Measurements from ENCODE around the gene PLD3.
A peak's percentile ranks its signal among the peaks of the same experiment; 100 is the strongest.

Gene PLD3

DNA sequence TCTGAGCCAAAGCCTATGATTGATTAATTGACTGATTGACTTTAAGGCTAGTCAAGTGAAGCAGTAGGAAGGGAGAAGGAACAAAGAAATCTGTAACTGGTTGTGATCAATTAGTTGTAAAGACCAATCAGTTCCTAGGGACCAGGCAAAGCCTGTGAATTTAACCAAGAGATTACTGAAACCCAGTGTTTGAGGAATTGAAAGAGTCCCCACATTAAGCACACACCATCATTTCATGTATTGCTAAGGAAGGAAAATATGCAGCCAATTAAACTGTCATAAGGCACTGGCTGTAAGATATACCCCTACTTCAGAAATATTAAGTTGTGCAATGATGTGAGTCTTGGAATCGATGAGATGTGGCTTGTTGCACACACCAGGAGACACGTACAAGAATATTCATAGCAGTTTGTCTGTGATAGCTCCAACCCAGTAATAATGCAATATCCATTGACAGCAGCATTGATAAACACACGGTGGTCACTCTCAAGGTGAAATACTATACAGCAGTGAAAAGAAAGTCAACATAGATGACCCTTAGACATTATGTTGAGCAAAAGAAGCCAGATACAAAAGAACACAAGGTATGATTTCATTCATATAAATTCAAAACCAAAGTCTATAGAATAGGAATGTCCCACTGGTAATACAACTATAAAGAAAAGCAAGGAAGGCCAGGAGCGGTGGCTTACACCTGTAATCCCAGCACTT lies 9.3 kb upstream of the PLD3 start:
- DNase-seq, result no peak
- Mint-ChIP-seq H3K27ac (peak overlapping the region; percentile 45), H3K27me3 (no peaks in the 10 kb centered on the region), H3K36me3 (peaks cover 30 to 43% of the 10 kb centered on the region in 2 donors), H3K4me3 (no peak overlapping the region), H3K4me1 (peaks cover 9 to 18% of the 10 kb centered on the region in 2 donors), H3K9me3 (no peaks in the 10 kb centered on the region)
- no peak for ATAC-seq (replicated peaks)

DNA sequence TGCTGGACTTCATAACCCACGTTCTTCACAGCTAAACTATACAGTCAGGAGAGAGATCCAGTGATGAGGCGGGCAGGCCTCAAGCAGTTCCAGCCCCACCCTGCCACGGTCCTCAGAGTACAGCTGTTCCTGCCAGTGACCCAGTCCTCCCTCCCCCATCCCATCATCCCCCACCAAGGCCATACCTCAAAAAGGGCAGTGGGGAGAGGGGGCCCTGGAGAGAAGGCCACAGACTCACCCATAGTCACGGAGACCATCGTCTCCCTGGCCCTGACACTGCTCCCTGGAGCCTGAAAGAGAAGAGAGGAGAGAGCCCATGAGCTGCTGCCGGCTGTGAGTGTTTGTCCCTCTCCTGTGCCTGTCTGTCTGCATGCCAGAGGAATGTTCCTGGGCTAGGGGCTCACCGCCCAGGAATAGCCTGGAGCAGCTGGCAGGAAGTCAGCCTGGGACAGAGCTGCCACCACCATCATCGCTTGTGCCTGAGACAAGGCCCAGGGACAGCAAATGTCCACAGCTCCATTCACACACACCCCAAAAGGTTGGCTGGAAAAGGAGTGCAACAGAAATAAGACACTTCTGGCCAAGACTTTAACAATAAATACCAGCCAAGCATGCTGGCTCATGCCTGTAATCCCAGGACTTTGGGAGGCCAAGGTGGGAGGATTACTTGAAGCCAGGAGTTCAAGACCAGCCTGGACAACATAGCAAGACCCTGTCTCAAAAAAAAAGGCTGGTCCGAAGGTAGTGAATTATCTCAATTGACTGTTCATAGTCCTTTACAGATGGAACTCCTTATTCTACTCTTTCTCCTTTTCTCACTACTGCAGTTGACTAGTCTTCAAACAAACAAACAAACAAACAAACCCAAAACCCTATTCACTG lies 6.7 kb upstream of the PLD3 start:
- Mint-ChIP-seq H3K27ac (peak overlapping the region; percentile 42), H3K4me1 (peaks cover 11 to 20% of the 10 kb centered on the region in 2 donors)

DNA sequence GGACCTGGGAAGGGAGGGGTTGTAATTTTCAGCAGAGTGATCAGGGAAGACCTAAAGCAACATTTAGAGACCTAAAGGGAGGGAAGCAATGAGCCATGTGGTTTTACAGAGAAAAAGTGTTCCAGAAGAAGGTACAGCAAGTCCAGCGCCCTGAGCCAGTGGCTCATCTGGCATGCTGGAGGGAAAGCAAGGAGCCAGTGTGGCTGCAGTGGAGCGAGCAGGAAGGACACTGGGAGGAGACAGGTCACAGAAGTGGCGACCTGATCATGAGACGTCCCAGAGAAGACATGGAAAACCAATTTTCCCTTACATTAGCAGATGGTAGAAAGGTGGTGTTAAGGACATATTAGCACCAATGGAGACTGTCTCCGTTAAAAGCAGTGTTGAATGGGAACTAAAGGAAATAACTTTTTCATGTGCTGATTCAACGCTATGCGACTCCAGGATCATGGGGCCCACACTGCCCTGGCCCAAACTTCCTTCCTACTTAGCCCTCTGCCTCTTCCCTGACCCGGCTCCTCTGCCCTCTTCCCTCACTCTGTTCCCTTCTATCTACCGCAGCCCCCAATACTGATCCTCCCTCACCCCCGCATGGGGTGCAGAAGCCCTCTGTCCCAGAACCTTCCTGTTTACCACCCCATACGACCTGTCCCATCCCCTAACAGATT lies 5.7 kb upstream of the PLD3 start:
- peaks cover 14 to 29% of the 10 kb centered on the region in 2 donors for H3K36me3 Mint-ChIP-seq

More for the DNA sequence above, 6.7 kb upstream of the PLD3 start:
- DNase-seq (no peak), ATAC-seq (replicated peaks) (no peak)
- H3K9me3 Mint-ChIP-seq, result no peaks in the 10 kb centered on the region
- H3K36me3 Mint-ChIP-seq, result peaks cover 18 to 29% of the 10 kb centered on the region in 2 donors
- H3K27me3 Mint-ChIP-seq, result no peaks in the 10 kb centered on the region
- H3K4me3 Mint-ChIP-seq, result no peak overlapping the region

DNA sequence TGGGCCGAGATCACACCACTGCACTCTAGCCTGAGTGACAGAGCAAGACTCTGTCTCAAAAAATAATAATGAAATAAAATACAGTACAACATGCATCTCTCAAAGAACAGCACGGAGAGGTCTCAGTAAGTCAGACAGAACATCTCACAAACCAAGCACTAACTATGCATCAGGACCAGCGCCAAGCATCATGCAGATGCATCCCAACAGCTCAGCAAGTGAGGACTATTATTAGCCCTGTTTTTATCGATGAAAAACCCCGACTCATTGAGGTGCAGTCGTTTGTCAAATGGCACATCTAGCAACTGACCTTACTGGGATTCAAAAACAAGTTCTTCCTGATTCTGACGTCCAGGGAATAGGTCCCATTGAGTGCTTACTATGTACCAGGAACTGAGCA lies 4.1 kb upstream of the PLD3 start:
- H3K4me3 Mint-ChIP-seq, result no peak overlapping the region
- DNase-seq, result no peak
- no peak overlapping the region for H3K27ac Mint-ChIP-seq
- H3K4me1 Mint-ChIP-seq, result peaks cover 9 to 26% of the 10 kb centered on the region in 2 donors
- H3K9me3 Mint-ChIP-seq, result no peaks in the 10 kb centered on the region
- H3K27me3 Mint-ChIP-seq, result no peaks in the 10 kb centered on the region
- peaks cover 9 to 22% of the 10 kb centered on the region in 2 donors for H3K36me3 Mint-ChIP-seq
- ATAC-seq (replicated peaks), result no peak

More for the DNA sequence above, 5.7 kb upstream of the PLD3 start:
- no peaks in the 10 kb centered on the region for H3K9me3 Mint-ChIP-seq
- DNase-seq, result no peak
- H3K4me1 Mint-ChIP-seq, result peaks cover 12 to 29% of the 10 kb centered on the region in 2 donors
- no peak for ATAC-seq (replicated peaks)
- no peak overlapping the region for H3K27ac Mint-ChIP-seq
- no peak overlapping the region for H3K4me3 Mint-ChIP-seq
- no peaks in the 10 kb centered on the region for H3K27me3 Mint-ChIP-seq

DNA sequence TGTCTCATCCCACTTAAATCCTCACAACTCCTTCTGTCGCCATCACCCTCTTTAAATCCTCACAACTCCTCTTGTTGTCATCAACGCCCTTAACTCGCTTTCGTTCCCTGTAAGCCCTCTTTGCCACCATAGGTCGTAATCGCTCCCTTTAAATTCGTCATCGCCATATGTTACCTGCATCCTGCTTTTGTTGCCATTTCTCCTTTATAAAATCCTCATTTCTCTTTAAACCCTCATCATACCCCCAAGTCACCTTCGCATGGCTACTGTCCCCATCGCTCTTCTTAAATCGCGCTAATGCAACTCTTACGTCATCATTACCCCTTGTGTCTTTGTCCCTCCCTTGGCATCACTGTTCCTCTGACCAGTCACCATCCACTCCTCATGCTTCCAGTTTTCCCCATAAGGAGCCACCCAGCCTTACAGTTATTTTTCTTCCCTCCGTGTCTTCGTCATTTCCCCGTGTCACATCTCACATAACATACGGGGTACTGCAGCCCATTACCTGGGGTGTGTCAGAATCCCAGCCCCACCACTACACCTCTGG lies 539 bp downstream of the PLD3 start:
- DNase-seq (no peak), ATAC-seq (replicated peaks) (no peak)
- peak overlapping the region; percentile 44 for H3K27ac Mint-ChIP-seq
- peaks cover 12 to 30% of the 10 kb centered on the region in 2 donors for H3K4me1 Mint-ChIP-seq
- H3K36me3 Mint-ChIP-seq, result peaks cover 6 to 10% of the 10 kb centered on the region in 2 donors
- no peaks in the 10 kb centered on the region for H3K27me3 Mint-ChIP-seq
- H3K4me3 Mint-ChIP-seq, result peak overlapping the region; percentile 81 to 87
- no peaks in the 10 kb centered on the region for H3K9me3 Mint-ChIP-seq

DNA sequence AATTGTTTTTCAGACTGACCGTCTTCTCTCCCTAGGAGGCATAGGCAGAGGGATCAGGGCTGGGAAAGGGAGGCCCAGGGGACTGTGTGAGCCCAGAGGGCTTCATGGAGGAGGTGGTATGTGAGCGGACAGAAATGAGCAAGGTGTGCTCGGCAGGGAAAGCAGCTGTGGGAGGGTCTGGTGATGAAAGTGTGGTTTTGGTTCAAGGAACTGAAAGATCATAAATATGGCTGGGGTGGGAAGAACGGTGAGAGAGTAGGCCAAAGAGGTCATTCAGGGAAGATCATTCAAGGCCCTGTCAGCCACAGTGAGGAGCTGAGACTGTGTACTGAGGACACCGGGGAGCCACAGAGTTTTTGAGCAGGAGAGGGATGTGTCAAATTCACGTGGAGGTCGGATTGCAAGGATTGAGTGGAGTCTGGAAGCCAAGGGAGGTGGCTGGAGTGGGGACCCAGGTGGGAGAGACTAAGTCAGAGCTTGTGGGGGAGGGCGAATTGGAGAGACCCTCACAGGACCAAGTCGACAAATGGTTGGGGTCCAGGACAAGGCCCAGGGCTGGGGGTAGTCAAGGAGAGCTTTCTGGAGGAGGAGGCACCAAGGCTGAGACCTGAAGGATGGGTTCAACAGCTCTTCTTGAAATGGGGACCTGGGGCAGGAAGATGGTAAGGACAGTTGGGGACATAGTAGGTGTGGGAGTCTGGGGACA lies 7.6 kb downstream of the PLD3 start:
- Mint-ChIP-seq H3K27me3 (no peaks in the 10 kb centered on the region), H3K4me3 (peak overlapping the region; percentile 68 to 69), H3K4me1 (peaks cover 35% of the 10 kb centered on the region in 2 donors), H3K36me3 (peaks cover 22 to 34% of the 10 kb centered on the region in 2 donors), H3K27ac (peak overlapping the region; percentile 31), H3K9me3 (no peaks in the 10 kb centered on the region)
- ATAC-seq (replicated peaks) (peak; percentile 57 to 63), DNase-seq (peak; percentile 24)

DNA sequence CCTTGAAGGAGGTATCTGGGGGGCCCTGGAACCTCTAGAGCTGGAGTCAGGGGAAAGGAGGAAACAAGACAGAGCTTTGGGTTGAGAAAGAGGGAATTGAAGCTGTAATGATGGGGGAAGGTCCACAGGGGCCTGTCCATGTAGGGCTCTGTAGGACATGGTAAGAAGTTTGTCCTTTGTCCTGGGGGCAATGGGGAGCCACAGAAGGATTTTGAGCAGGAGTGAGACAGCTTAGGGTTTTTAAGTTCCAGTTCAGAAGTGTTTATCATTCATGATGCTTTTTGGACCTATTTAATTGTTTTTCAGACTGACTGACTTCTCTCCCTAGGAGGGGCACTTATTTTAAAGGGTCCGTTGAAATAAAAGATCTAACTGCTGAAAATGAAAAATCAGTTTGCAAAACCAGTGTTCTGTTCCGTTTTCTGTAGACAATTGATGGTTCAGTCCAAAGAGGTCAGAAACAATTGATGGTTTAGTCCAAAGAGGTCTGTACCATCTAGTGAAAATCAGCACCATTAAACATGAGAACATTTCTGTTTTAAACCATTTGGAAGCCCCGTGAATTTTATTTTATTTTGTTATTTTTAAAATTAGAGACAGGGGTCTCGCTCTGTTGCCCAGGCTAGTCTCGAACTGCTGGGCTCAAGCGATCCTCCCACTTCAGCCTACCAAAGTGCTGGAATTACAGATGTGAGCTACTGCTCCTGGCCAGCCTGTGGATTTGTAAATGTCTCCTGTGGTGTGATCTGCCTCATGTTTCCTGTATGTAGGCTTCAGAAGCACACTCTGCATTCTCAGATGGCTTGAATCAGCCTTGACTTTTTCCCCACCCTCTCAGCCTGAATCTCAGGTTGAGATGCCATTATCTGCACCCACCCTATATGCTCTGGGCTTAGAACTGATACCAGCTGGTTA lies 8.4 kb downstream of the PLD3 start:
- DNase-seq, result no peak
- ATAC-seq (replicated peaks), result no peak
- peaks cover 35 to 39% of the 10 kb centered on the region in 2 donors for H3K4me1 Mint-ChIP-seq
- no peak overlapping the region for H3K27ac Mint-ChIP-seq
- H3K4me3 Mint-ChIP-seq, result peak overlapping the region; percentile 27 to 69
- no peaks in the 10 kb centered on the region for H3K27me3 Mint-ChIP-seq
- H3K9me3 Mint-ChIP-seq, result no peaks in the 10 kb centered on the region
- H3K36me3 Mint-ChIP-seq, result peaks cover 27 to 36% of the 10 kb centered on the region in 2 donors

DNA sequence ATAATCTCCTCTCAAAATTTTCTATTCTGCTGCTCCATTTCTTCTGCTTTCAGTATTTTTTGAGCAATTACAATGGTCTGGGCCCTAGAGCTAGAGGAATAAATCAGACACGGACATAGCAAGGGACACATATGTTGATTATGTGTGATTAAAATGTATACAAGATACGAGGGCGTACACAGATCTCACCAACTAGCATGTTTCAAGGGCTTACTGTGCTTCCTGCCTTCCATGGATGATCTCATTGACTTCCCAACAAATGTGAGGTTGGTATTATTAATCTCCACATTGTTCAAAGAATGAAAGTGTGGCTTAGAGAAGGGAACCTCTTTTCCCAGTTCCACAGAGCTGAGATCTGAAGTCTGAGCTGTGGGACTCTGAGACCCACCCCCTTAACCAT lies 9.1 kb downstream of the PLD3 start:
- no peak overlapping the region for H3K4me3 Mint-ChIP-seq
- ATAC-seq (replicated peaks) (no peak), DNase-seq (no peak)
- no peak overlapping the region for H3K27ac Mint-ChIP-seq
- H3K4me1 Mint-ChIP-seq, result peaks cover 35 to 40% of the 10 kb centered on the region in 2 donors
- H3K27me3 Mint-ChIP-seq, result no peaks in the 10 kb centered on the region
- H3K9me3 Mint-ChIP-seq, result no peaks in the 10 kb centered on the region
- peaks cover 33 to 41% of the 10 kb centered on the region in 2 donors for H3K36me3 Mint-ChIP-seq

DNA sequence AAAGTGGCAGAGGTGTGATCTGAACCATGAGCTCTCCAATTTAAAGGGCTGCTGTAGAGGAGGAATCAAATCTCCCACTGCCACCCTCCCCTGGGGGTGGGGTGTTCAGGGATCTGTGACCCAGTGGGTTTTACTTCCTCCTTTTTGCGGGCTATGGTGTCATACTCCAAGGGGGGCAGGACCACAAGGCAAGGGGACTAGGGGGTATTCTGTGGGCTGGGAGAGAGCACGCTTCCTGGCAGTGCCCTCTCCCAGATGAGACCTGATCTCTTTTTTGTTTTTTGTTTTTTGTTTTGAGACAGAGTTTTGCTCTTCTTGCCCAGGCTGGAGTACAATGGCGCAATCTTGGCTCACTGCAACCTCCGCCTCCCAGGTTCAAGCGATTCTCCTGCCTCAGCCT lies 10.3 kb downstream of the PLD3 start:
- Mint-ChIP-seq H3K9me3 (no peaks in the 10 kb centered on the region), H3K36me3 (peaks cover 35 to 46% of the 10 kb centered on the region in 2 donors), H3K27me3 (peaks cover 0 to 8% of the 10 kb centered on the region in 2 donors), H3K4me3 (peak overlapping the region; percentile 35 to 36), H3K27ac (peak overlapping the region; percentile 88), H3K4me1 (peaks cover 42 to 43% of the 10 kb centered on the region in 2 donors)
- peak; percentile 79 for DNase-seq
- peak; percentile 96 for ATAC-seq (replicated peaks)

DNA sequence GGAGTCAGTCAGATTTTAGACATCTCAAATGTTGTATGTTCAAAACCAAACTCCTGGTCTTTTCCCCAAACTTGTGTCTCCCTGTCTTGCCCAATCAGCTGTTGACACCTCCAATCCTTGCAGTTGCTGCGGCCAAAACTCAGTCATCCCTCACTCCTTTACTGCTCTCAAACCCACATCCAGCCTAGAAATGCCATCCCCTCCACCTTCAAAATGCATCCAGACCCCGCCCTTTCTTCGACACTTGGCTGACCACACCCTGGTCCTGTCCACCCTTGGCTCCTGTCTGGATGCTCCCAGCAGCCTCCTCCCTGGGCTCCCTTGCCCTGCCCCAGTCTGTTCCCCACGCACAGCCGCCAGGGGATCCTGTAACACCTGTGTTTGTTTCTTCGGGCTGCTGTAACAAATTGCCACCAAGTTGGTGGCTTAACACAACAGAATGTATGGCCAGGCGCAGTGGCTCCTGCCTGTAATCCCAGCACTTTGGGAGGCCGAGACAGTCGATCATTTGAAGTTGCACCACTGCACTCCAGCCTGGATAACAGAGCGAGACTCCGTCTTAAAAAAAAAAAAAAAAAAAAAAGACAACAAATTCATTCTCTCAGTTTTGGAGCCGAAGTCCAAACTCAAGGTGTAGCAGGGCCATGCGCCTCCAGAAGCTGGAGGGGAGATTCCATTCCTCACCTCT lies 11.7 kb downstream of the PLD3 start:
- Mint-ChIP-seq H3K36me3 (peaks cover 35 to 50% of the 10 kb centered on the region in 2 donors), H3K27ac (no peak overlapping the region), H3K4me3 (no peak overlapping the region), H3K4me1 (peaks cover 45 to 48% of the 10 kb centered on the region in 2 donors), H3K27me3 (peaks cover 4 to 8% of the 10 kb centered on the region in 2 donors), H3K9me3 (no peaks in the 10 kb centered on the region)
- no peak for DNase-seq
- no peak for ATAC-seq (replicated peaks)

DNA sequence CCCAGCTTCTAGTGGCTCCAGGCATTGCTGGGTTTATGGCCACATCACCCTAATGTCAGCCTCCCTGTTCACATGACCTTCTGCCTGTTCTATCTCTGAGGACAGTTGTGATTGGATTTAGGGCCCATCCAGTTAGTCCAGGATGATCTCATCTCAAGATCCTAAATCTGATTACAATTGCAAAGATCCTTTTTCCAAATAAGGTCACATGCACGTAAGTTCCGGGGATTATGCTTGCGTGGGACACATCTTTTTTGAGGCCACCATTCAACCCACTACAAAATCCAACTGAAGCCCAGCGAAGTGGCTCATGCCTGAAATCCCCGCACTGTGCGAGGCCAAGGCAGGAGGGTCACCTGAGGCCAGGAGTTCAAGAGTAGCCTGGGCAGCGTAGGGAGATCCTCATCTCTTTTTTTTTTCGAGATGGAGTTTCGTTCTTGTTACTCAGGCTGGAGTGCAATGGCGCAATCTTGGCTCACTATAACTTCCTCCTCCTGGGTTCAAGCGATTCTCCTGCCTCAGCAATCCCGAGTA lies 12.3 kb downstream of the PLD3 start:
- H3K9me3 Mint-ChIP-seq, result no peaks in the 10 kb centered on the region
- H3K36me3 Mint-ChIP-seq, result peaks cover 34 to 49% of the 10 kb centered on the region in 2 donors
- no peak overlapping the region for H3K27ac Mint-ChIP-seq
- ATAC-seq (replicated peaks) (no peak), DNase-seq (no peak)
- H3K27me3 Mint-ChIP-seq, result peaks cover 4 to 8% of the 10 kb centered on the region in 2 donors
- H3K4me3 Mint-ChIP-seq, result no peak overlapping the region
- H3K4me1 Mint-ChIP-seq, result peaks cover 43 to 49% of the 10 kb centered on the region in 2 donors

DNA sequence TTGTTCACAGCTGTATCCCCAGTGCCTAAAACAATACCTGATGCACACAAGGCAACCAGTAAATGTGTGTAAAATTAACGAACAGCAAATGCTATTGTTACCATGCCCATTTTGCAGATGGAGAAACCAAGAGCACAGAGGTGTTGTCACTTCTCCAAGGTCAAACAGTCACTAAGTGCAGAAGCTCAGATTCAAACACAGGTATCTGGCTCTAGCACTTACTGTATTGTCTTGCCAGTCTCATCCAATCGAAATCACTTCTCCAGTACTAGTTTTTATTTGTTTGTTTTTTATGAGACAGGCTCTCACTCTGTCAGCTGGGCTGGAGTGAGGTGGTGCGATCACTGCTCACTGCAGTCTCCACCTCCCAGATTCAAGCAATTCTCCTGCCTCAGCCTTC lies 13.7 kb downstream of the PLD3 start:
- no peak overlapping the region for H3K27ac Mint-ChIP-seq
- peaks cover 34 to 37% of the 10 kb centered on the region in 2 donors for H3K4me1 Mint-ChIP-seq
- H3K9me3 Mint-ChIP-seq, result no peaks in the 10 kb centered on the region
- peaks cover 29 to 44% of the 10 kb centered on the region in 2 donors for H3K36me3 Mint-ChIP-seq
- DNase-seq (no peak), ATAC-seq (replicated peaks) (no peak)
- peaks cover 4 to 8% of the 10 kb centered on the region in 2 donors for H3K27me3 Mint-ChIP-seq
- H3K4me3 Mint-ChIP-seq, result no peak overlapping the region
